NK-92 treated with Interleukin-12 subunit alpha and Interleukin-12 subunit beta, amount 100 ng/mL, for 24 hours (cell line): ENCODE data around the gene TNFAIP8L3.
"Not testable (repeated sequence)": the region's sequence is repeated elsewhere in the genome, so short reads cannot be mapped to it uniquely, and the experiment has no call there.

Experiments used
- DNase-seq: peaks from one replicate; lab custom pipeline; 2025; lab: John Stamatoyannopoulos, UW

The TNFAIP8L3 gene

DNA sequence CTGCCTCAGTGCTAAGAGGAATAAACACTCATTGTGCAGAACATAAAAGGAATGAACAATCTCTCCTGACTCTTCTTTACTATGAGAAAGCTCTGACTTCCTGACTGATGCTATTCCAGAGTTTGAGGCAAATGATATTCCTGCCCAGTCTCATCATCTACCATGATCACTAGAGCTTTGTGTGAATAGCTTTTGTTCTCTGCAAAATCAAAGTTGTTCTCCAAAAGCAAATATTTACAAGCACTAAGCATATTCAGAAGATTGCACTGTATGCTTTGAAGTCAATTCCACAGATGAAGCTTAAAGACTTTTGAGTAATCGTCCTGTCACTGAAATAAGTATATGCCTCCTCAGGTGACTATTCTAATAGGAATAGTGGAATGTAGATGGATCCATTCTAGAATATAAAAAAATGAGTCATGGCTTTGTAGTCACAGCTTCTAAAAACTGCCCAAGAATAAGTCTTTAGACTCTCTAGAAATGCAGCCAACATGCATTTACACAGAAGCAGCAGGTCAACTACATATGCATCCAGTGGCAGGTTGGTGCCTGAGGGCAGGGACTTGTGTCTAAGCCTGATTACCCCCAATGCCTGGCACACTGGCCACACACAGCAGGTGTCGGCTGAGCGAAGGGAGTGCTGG, 34.6 kb downstream of the TNFAIP8L3 start:
- DNase-seq, result no peak

DNA sequence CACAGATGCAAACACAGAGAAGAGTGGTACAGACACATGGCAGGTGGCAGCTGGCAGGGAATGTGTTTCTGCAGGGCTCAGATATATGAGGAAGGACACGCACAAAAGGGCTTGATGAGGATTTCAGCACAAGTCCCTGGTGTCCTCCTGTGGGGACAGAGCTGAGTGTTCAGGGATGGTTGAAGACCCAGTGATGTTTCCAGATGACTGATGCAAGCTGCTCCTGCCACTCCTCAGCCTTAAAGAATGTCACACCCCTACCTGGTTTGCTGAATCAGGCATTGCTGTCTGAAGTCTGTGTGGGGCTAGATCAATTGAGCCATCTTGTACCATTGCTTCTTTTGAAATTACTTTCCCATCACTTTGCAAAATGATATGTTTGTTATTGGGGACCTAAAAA, 40.2 kb downstream of the TNFAIP8L3 start:
- DNase-seq, result no peak

DNA sequence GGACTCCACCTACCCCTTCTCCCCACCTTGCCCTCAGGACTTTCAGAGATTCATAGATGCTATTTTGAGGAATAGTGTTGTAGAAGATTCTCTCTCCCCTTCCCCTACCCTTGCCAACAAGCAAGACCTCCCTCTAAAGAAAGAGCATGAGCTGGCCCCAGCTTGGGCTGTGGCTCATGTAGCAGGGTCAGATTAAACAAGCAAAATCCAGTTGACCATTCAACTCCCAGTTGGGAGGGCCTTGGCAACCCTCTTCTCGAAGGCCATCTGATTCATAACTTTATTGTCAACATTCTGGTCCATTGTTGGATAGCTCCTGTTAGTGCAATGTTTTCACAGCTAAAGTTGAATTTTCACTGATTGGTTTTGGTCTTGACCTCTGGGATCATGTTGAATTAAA, 41.1 kb downstream of the TNFAIP8L3 start:
- no peak for DNase-seq

DNA sequence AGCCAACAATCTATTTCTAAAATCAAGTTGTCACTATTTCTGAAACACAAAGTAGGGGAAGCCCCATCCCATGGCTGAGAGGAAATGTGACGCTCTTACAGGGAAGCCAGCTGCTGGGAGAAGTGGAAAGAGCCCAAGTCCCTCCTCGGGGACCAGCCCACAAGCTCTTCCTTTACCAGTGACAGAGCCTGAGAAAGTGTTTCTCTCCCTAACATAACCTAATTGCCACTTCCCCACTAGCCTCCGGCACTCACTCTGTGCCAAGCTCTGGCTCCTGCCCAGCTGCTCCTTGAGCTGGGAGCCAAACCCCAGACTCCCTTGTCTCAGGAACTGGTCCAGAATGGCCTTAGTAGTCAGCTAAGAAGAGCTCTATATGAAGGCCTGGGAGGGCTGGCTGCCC, 42.9 kb downstream of the TNFAIP8L3 start:
- DNase-seq, result no peak

DNA sequence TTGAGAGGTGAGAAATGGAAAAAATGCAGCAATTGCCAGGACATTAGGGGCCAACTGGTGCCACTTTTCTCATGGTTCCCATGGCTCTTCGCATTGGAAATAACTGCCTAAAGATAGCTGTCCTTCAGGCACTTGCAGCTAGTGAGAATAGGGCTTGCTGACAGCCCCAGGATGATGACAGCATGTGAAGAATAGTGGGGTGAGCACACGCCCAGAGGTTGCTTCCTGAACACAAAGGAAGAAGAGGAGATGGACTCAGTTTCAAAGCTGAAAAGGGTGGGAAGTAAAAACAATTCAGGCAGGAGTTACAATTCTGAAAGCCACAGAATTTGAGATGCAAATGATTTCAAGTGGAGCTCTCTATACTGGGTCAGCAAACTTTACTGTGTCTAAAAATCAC, 45.6 kb downstream of the TNFAIP8L3 start:
- no peak for DNase-seq

DNA sequence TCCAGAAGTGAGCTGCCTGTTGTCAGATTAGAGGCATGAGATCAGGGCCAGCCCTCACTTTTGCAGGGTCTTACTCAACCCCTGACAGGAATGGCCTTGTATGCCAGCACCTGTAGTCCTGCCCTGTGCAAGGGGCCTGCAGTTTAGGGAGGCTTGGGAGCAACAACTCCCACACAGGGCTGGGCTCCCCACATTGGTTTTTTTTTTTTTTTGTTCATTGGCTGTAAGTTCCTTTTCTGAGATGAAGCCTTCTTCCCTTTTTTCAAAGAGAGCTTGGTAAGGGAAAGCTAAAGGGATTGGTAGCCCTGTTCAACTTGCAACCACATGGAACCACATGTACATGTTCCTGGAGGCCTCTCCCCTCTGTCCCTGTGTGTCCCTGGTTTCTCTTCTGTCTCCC, 46.4 kb downstream of the TNFAIP8L3 start:
- no peak for DNase-seq

DNA sequence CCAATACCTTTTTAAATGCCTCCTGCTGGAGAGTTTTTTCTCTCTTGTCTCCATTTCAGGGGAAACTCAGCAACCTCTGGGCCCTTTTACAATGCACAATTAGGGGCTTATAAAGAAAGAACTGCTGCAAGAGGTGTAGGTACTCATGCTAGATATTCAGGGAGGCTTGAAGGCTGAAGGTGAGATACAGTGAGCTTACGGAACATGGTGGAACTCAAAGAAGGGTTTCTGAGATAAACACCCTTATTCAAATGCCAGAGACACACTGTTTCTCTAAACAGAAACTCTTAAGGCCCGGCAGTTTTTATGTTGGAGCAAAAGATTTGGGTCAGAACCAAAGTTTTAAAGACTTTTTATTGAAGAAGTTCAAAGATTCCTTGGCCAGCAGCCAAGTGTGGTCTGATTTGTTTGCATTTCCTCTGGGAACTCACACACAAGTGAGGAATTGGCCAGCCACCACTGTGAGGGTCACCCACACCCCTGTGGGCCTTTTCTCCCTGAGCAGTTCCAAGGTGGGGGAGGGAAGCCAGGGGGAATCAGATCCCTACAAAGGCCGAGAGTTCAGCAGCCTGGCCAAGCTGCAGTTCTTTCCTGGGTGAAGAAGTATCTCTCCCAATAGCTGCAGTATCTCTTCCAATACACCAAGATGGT, 47.8 kb downstream of the TNFAIP8L3 start:
- no peak for DNase-seq

DNA sequence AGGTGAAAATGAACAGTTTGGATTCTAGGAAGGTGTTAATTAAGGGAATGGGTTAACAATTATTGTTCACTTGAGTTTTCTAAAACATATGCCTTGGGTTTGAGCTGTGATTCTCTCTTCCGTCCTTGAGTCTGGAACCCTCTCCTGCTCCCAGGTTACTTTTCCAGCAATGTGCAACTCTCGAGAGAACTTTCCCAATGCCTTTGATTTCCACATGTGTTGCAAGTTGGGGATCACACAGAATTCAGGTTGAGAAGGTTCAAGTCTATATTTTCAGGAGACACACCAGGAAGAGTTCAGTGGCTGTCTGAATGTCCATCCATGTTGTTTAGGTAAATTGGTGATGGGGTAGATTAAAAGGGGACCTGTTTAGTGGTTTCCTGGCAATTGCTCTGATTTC, 48.7 kb downstream of the TNFAIP8L3 start:
- no peak for DNase-seq

DNA sequence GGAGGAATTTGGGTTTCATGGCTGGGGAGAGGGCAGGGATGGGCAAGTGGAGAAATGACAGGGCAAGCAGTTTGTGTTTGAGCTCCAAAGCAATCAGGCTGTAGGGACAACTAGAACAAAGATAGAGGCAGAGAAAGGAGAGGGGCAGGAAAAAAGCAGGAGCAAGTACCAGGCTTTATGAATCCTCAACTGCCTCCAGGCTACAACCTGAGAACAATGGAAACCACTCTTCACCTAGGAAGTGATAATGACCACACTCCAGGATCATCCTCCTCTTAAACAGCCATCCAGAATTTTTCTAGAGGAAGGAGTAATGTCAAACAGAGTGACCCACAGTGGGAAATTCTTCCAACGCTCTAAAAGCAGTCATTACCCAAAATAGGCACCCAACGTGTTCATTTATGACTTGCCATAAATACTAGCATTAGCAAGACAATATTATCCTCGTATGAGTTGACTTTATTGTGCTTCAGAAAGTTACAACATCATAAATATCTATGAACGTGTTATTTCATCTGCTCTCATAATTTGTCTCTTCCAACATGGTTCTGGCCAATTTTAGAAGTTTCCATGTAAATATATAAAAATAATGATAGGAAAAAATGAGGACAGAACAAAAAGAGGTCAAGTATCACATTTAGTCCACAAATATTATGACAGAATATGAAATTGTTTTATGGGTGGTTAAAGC, 50.5 kb downstream of the TNFAIP8L3 start:
- no peak for DNase-seq

DNA sequence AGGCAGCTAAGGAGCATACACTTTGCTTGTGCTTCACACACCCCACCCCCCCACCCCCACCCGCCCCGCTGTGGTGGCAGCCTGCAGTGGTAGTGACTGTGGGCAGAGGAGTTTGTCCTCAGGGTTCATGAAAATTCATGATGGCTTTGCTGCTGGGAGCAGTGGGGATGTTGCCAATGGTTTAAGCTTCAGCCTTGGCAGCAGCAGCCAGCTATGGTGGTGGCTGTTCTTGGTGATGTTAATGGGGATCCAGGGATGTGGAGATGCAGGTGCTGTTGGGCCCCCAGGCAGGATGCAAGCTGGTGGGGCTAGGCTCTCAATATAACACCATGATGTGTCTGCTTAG, 55.8 kb downstream of the TNFAIP8L3 start:
- no peak for DNase-seq

DNA sequence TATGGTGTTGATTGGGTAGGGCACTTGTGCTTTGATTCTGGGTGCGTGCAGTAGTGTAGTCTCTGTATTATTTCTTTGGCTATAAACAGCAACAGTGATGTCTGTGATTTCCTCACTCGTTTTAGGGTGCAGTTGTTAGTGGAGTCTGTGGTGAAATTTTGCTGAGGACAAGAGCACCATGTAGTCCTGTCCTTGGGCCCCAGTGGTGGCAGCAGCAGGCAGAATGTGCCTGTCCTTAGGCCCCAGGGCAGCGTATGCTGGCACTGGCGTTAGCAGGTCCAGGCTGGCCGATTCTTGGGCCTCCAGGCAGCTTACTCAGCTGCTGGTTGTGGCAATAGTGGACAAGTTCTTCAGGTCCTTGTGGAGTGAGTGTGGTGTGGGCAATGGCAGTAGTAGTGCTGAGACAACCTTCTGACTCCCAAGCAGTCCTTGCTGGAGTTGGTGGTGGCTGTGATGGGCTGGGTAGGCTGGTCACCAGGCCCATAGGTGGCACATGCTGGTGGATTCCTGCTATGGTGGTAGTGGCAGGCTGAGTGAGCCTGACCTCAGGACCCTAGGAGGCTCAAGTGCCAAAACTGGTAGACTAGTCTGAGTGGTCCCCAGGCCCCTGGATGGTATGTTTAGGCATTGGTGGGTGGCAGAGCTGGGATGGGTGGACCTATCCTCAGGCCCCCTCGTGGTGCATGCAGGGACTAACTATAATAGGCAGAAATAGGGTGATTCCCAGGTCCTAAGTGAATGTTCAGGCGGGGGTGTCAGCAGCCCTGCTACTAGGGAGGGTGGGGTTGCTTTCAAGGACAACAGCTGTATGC, 56.3 kb downstream of the TNFAIP8L3 start:
- DNase-seq, result no peak

DNA sequence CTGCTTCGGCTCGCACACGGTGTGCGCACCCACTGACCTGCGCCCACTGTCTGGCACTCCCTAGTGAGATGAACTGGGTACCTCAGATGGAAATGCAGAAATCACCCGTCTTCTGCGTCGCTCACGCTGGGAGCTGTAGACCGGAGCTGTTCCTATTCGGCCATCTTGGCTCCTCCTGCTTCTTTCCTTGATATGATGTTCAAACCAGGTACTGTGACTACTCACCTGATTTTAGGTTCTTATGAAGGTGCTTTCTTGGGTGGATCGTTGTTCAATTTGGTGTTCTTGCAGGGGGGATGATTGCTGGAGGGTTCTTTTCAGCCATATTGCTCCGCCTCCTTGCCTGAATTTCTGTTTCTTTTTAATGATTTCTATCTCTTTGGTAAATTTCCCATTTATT, 57.2 kb downstream of the TNFAIP8L3 start:
- DNase-seq, result not testable (repeated sequence)

DNA sequence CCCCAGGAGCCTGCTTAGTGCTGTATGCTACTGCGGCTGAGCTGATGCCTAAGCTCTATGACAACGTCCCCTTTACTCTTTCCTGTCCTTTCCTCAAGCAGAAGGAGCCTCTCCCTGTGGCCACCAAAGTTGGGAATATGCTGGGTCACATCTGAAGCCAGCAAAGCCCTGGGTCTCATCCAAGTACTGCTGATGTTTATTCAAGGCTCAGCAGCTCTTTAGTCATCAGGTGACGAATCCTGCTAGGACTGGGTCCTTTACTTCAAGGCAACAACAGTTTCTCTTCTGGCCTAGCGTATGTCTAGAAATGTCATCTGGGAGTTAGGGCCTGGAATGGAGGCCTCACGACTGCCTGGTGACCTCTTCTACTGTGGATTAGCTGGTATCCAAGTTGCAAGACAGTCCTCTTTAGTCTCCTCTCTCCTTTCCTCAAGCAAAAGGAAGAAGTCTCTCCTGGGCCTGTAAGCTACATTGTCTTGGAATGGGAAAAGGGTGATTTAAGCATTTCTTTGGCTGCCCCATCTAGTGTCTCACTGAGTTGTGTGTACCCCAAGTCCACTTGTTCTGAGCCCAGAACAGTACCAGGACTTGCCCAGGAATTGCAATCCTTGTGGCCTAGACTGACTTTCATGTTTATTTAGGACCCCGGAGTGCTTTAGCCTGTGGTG, 63.9 kb downstream of the TNFAIP8L3 start:
- no peak for DNase-seq

DNA sequence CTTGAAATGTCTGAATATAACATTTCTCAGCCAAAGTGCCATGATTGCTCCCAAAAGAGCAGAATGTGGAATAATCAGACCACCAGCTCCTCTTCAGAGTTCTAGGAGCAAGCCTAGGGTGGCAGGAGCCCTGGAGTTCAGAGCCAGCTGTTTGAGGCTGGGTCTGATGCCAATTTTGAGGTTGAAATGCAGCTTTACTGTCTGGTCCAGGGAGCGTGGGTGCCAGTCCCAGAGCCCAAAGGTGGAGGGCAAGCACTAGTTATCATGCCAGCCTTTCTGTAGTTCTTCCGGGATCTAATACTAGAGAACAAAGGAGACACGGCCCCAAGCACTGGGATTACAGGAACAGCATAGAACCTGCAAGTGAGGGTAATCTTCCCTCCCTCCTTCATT, 69.3 kb downstream of the TNFAIP8L3 start:
- no peak for DNase-seq

DNA sequence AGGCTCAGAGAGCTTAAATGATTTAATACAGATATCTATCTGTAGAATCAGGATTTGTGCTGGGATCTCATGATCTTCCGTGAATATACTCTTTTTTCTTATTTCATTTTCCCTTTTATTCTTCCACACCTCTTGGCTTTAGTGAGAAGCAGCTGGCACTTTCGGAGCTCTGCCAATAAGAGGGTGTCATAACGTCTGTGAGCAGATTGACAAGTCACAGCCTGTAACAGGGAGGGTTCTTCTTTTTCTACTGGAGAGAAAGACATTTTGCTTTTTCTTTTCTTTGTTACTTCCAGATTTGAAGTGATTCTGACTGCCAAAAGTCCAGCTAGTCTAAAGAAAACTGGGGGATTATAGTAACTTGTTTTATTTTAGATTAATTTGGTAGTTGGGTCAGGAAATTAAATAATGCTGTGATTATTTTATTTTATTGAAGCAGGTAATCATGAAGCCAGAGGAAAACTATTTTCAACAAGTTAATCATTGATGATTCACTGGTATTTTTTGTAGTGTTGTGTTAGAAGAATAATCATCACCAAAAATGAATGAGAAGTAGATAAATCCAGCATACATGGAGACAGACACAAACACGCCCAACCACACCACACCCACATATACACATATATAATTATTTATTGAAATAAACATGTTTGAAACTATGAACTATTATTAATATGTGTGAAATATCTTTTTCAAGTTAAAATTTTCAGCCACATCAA, 69.8 kb downstream of the TNFAIP8L3 start:
- DNase-seq, result no peak

DNA sequence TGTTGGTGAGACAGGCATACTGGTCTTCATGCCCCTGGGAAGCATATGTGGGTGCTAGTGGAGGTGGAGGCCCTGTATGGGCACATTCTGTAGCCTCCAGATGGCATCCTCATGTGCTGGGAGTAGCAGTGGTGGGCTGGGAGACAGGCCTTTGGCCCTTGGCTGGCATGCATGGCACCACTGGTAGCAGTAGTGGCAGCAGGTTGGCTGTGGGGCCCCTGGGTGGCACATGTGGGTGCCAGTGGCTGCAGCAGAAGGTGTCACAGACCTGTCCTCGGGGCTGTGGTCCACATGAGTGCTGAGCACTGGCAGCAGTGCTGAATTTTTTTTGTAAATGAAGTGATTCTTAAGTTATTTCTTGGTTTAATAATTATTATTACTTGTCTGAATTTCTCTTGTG, 71.2 kb downstream of the TNFAIP8L3 start:
- no peak for DNase-seq

DNA sequence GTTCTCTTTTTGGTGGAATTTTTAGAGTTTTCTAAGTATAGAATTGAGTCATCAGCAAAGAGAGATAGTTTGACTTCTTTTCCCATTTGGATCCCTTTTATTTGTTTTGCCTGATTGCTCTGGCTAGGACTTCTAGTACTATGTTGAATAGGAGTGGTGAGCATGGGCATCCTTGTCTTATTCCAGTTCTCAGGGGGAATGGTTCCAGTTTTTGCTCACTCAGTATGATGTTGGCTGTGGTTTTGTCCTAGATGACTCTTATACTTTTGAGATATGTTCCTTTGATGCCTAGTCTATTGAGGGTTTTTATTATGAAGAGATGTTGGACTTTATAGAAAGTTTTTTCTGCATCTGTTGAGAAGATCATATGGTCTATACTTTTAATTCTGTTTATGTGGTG, 72.5 kb downstream of the TNFAIP8L3 start:
- DNase-seq, result no peak

DNA sequence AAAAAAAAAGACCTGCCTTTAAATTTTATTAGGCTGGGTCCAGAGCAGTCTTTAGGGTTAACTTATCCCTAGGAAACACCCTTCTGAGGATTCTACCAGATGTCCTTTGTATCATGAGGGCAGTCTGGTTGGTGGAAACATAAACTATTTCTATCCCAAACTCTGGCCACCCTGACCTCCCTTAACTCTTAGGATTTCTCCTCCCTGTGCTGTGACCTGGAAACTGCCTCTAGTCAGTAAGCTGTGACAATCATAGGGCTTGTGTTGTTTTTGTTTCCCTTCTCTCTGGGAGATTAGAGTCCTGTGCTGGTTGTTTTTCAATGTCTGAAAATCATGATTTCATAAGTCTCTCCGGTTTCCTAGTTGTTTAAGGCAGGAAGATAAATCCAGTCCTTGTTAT, 78.1 kb downstream of the TNFAIP8L3 start:
- DNase-seq, result no peak

DNA sequence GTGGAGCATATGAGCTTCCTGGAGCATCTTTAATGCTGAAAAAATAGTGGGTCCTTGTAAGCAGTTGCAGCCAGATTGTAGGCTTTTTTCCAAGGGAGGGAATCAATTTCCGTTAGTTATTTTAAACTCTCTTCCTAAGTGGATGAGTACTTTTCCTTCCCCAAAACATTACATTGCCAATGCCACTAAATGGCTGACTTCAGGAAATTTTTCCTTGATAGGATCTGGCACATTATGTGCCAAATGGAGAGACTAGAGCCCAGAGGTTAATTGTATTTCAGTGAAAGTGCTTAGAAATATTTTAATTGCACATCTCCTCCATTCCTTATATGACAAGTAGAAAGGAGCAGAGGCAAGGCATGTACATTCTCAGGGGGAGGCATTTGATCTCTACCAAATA, 83.5 kb downstream of the TNFAIP8L3 start:
- no peak for DNase-seq

DNA sequence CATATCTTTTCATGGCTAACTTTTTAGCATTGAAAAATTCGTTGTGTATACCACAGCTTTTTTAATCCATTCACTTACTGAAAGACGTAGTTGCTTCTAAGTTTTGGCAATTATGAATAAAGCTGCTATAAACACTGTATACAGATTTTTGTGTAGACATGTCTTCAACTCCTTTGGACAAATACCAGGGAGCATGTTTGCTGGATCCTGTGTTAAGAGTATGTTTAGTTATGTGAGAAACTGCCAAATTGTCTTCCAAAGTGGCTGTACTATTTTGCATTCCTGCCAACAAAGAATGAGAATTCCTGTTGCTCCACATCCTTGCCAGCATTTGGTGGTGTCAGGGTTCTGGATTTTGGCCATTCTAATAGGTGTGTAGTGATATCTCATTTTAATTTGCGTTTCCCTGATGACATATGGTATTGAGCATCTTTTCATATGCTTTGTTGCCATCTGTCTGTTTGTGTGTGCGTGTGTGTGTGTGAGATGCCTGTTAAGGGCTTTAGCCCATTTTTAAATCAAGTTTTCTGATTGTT, 87.5 kb downstream of the TNFAIP8L3 start:
- no peak for DNase-seq
